SK-N-SH (cell line): ENCODE data around the gene SLITRK5.

Experiments
- EZH2phosphoT487 ChIP-seq: fragments of 200-600 bp; sonication (generic); IDR thresholded peaks from 2 replicates; pipeline ENCODE4 v1.6.1; 2017; ENCODE audit warnings: low read depth, mixed run types, mild to moderate bottlenecking, antibody characterized with exemption, moderate library complexity, borderline replicate concordance
- FOXJ3 ChIP-seq: sonication (generic); formaldehyde crosslinking; IDR thresholded peaks from 2 replicates; pipeline ENCODE4 v1.5.1; 2020; ENCODE audit warnings: mild to moderate bottlenecking, missing genetic modification reagents
- POLR2AphosphoS5 ChIP-seq: IDR thresholded peaks from 2 replicates; pipeline ENCODE4 v1.6.1; 2012; ENCODE audit warnings: low read depth, low read length
- RAD21 ChIP-seq: IDR thresholded peaks from 2 replicates; pipeline ENCODE4 v1.6.1; 2012; ENCODE audit warnings: mild to moderate bottlenecking, low read length
- SMC3 ChIP-seq: IDR thresholded peaks from 2 replicates; pipeline ENCODE4 v1.6.1; 2012; ENCODE audit warnings: low read depth, low read length, improper control_type of control experiment
- USF2 ChIP-seq: fragments of 150-350 bp; IDR thresholded peaks from 2 replicates; pipeline ENCODE4 v1.6.1; 2017; ENCODE audit warnings: antibody characterized with exemption, low read length, low read depth, borderline replicate concordance
- YY1 ChIP-seq: IDR thresholded peaks from 2 replicates; pipeline ENCODE4 v1.4.0; 2012; ENCODE audit warnings: low read depth, mild to moderate bottlenecking
- TF ChIP-seq, protein P1 (sequence below): fragments of 200-600 bp; sonication (generic); IDR thresholded peaks from 2 replicates; pipeline ENCODE4 v1.6.1; 2017; ENCODE audit warnings: antibody characterized with exemption, mild to moderate bottlenecking, moderate library complexity

DNA sequence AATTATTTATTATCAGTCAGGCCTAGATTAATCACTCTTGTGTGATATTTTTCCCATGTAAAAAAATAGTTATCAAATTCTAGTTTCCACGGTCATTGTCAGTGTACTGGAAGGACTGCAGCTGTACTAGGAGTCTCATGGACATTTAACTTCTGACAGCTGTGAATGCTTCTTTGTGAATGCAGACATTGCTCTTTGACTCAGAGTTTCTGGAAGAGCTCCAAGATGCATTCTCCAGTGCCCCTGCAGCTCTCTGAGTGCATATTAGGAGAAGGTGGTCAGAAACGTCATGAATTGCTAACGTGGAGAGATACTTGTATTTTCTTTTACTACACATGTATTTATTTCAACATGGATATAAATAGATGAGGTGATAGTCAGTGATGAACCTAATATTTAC lies 9.7 kb upstream of the SLITRK5 start:
- TF ChIP-seq, protein P1, sequence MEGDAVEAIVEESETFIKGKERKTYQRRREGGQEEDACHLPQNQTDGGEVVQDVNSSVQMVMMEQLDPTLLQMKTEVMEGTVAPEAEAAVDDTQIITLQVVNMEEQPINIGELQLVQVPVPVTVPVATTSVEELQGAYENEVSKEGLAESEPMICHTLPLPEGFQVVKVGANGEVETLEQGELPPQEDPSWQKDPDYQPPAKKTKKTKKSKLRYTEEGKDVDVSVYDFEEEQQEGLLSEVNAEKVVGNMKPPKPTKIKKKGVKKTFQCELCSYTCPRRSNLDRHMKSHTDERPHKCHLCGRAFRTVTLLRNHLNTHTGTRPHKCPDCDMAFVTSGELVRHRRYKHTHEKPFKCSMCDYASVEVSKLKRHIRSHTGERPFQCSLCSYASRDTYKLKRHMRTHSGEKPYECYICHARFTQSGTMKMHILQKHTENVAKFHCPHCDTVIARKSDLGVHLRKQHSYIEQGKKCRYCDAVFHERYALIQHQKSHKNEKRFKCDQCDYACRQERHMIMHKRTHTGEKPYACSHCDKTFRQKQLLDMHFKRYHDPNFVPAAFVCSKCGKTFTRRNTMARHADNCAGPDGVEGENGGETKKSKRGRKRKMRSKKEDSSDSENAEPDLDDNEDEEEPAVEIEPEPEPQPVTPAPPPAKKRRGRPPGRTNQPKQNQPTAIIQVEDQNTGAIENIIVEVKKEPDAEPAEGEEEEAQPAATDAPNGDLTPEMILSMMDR: no peak
- TF ChIP-seq SMC3 (no peak), RAD21 (no peak), POLR2AphosphoS5 (no peak), FOXJ3 (CRISPR knock-in tag) (no peak), YY1 (no peak), USF2 (no peak), EZH2phosphoT487 (no peak)
